ENCODE measurements around the gene TMEM44. TPM values are rescaled to one million over a fixed set of nuclear protein-coding genes. Genes with fewer than 3 reads are reported as not detected.

TMEM44 gene
- total RNA-seq (1 to 10 TPM; 3.1 to 9.5 (median 7.2) TPM), polyA plus RNA-seq (10 to 100 TPM in 2 of 3 donors, 1 to 10 TPM in 1; 1.3 to 20.4 (median 15.6) TPM)
- long read RNA-seq, donor 1, partial matches to known transcripts, result 0 of 1 reads
- long read RNA-seq, donor 1, other reads (novel, unspliced or antisense), result 0 of 1 reads
- long read RNA-seq, donor 2, partial matches to known transcripts, result 0 of 1 reads
- long read RNA-seq, donor 2, other reads (novel, unspliced or antisense), result 0 of 1 reads
- long read RNA-seq, donor 3, result 0 reads
- long read RNA-seq, donor 4, partial matches to known transcripts, result 0 of 1 reads
- long read RNA-seq, donor 4, other reads (novel, unspliced or antisense), result 1 of 1 reads
- long read RNA-seq, donor 5, transcript TMEM44-202 (10 exons, 2,245 nt), result major isoform, 7 of 13 reads
- long read RNA-seq, donor 5, partial matches to known transcripts, result 0 of 13 reads
- long read RNA-seq, donor 5, other reads (novel, unspliced or antisense), result 6 of 13 reads
- long read RNA-seq, donor 6, partial matches to known transcripts, result 1 of 1 reads
- long read RNA-seq, donor 6, other reads (novel, unspliced or antisense), result 0 of 1 reads
- long read RNA-seq, donor 7, partial matches to known transcripts, result 0 of 1 reads
- long read RNA-seq, donor 7, other reads (novel, unspliced or antisense), result 0 of 1 reads
- long read RNA-seq, donor 8, partial matches to known transcripts, result 0 of 3 reads
- long read RNA-seq, donor 8, other reads (novel, unspliced or antisense), result 0 of 3 reads
- long read RNA-seq, donor 9, partial matches to known transcripts, result 0 of 2 reads
- long read RNA-seq, donor 9, other reads (novel, unspliced or antisense), result 0 of 2 reads
- long read RNA-seq, donor 10, result 0 reads

GRCh38 chr3:194633349-194634004, at the start of gene TMEM44:
TMEM44 (minus strand) TSS chr3:194633419; CDS start chr3:194633215, 204 bp downstream.
- H3K9me3 ChIP-seq (replicated peaks in 1 of 3), result no peaks in the 10 kb centered on the region
- 0 to 1% (median 1%) methylated on average over 12 to 66 of the region's 66 CpGs for whole genome bisulfite sequencing, 4 donors
- H3K36me3 ChIP-seq (replicated peaks in 1 of 2), result no peaks in the 10 kb centered on the region
- no peaks in the 10 kb centered on the region for H3K4me1 ChIP-seq (replicated peaks in 1 of 2)
- TF ChIP-seq CTCF (IDR thresholded peaks at IDR 0.05) (peak in 5 of 6 experiments; percentile 10 to 62 (median 52)), POLR2A (IDR thresholded peaks at IDR 0.05) (peak in 1 of 2 donors; percentile 38)
- peak; percentile 58 to 81 (median 65) for DNase-seq
- intact Hi-C loops (cut with DNase I), result no loop called here
- H3K27ac ChIP-seq, result peak within 1 kb of the TSS in 3 of 5 donors; percentile 22 to 74 (median 49)
- H3K4me3 ChIP-seq, result peak within 1 kb of the TSS; percentile 1 to 88 (median 56)
- H3K27me3 ChIP-seq, result no peaks in the 10 kb centered on the region

GRCh38 chr3:194682694-194683310, 49.6 kb upstream of the TMEM44 start:
- Histone ChIP-seq H3K27ac (peak overlapping the region in 3 of 5 donors; percentile 13 to 60 (median 48)), H3K36me3 (replicated peaks in 1 of 2) (no peaks in the 10 kb centered on the region), H3K27me3 (peaks cover 7% of the 10 kb centered on the region), H3K4me1 (replicated peaks in 1 of 2) (peaks cover 18 to 30% of the 10 kb centered on the region in 2 donors), H3K4me3 (no peak overlapping the region), H3K9me3 (replicated peaks in 1 of 3) (no peaks in the 10 kb centered on the region)
- DNase-seq, result peak; percentile 70 to 93 (median 78)
- WGBS, 4 donors, result 20 to 36% (median 32%) methylated on average over 5 to 14 of the region's 14 CpGs
- TF ChIP-seq POLR2A (IDR thresholded peaks at IDR 0.05) (no peak), CTCF (IDR thresholded peaks at IDR 0.05) (peak; percentile 63 to 97 (median 93))
- intact Hi-C loops (cut with DNase I), result loop anchor here in 1 of 2 donors (2.0 to 10.0 kb wide), 3 partner anchors 424 to 842 kb away; no protein-coding TSS in a partner anchor

- TF ChIP-seq POLR2A (IDR thresholded peaks at IDR 0.05), result no peak
- no peak for TF ChIP-seq CTCF (IDR thresholded peaks at IDR 0.05)
- H3K27ac ChIP-seq, result no peak overlapping the region
Measured at GRCh38 chr3:194682189-194682693, 49.0 kb upstream of the TMEM44 start.

More at GRCh38 chr3:194682189-194682693, 49.0 kb upstream of the TMEM44 start:
- H3K27me3 ChIP-seq, result peaks cover 2% of the 10 kb centered on the region
- H3K9me3 ChIP-seq (replicated peaks in 1 of 3), result no peaks in the 10 kb centered on the region
- peaks cover 12 to 25% of the 10 kb centered on the region in 2 donors for H3K4me1 ChIP-seq (replicated peaks in 1 of 2)
- H3K36me3 ChIP-seq (replicated peaks in 1 of 2), result no peaks in the 10 kb centered on the region
- intact Hi-C loops (cut with DNase I), result loop anchor here in 1 of 2 donors (2.0 to 10.0 kb wide), 3 partner anchors 425 to 843 kb away; no protein-coding TSS in a partner anchor
- no peak for DNase-seq
- WGBS, 4 donors, result 18 to 21% (median 19%) methylated on average over 4 of the region's 4 CpGs
- no peak overlapping the region for H3K4me3 ChIP-seq
